Stimulated activated CD8-positive, alpha-beta memory T cell treated with anti-CD3 and anti-CD28 coated beads, Interleukin-4, amount 100 ng/mL, for 24 hours (primary cell): ENCODE results near the gene GRIK1.

Source experiments
- DNase-seq: peaks from one replicate; pipeline ENCODE4 v3.0.0-alpha.2; 2020; ENCODE audit warnings: low read depth

The GRIK1 gene

GRCh38 chr21:29786496-29787360 is 153.1 kb downstream of the GRIK1 start:
- DNase-seq = no peak

GRCh38 chr21:29777160-29777559 is 162.6 kb downstream of the GRIK1 start:
- no peak for DNase-seq

- DNase-seq = no peak
Observed at GRCh38 chr21:29775462-29775861, 164.3 kb downstream of the GRIK1 start.

- no peak for DNase-seq
Observed at GRCh38 chr21:29771491-29772066, 168.2 kb downstream of the GRIK1 start.

- DNase-seq = no peak
Observed at GRCh38 chr21:29763674-29764073, 176.1 kb downstream of the GRIK1 start.

GRCh38 chr21:29762570-29763082 is 177.2 kb downstream of the GRIK1 start:
- DNase-seq = no peak

GRCh38 chr21:29753216-29753615 is 186.6 kb downstream of the GRIK1 start:
- DNase-seq = no peak

GRCh38 chr21:29751473-29752185 is 188.2 kb downstream of the GRIK1 start:
- no peak for DNase-seq

GRCh38 chr21:29749957-29750356 is 189.8 kb downstream of the GRIK1 start:
- no peak for DNase-seq

- no peak for DNase-seq
Observed at GRCh38 chr21:29749223-29749622, 190.6 kb downstream of the GRIK1 start.

GRCh38 chr21:29748391-29749167 is 191.2 kb downstream of the GRIK1 start:
- DNase-seq = no peak

- DNase-seq = no peak
Observed at GRCh38 chr21:29741761-29742160, 198.0 kb downstream of the GRIK1 start.

- DNase-seq = no peak
Observed at GRCh38 chr21:29739176-29739575, 200.6 kb downstream of the GRIK1 start.

GRCh38 chr21:29738730-29739129 is 201.1 kb downstream of the GRIK1 start:
- no peak for DNase-seq

GRCh38 chr21:29737186-29737585 is 202.6 kb downstream of the GRIK1 start:
- DNase-seq = no peak

GRCh38 chr21:29730281-29730680 is 209.5 kb downstream of the GRIK1 start:
- no peak for DNase-seq

- DNase-seq = no peak
Observed at GRCh38 chr21:29726044-29726443, 213.8 kb downstream of the GRIK1 start.

- no peak for DNase-seq
Observed at GRCh38 chr21:29725025-29725736, 214.6 kb downstream of the GRIK1 start.

GRCh38 chr21:29721964-29722363 is 217.8 kb downstream of the GRIK1 start:
- DNase-seq = no peak

- no peak for DNase-seq
Observed at GRCh38 chr21:29721221-29721620, 218.6 kb downstream of the GRIK1 start.

GRCh38 chr21:29719521-29719920 is 220.3 kb downstream of the GRIK1 start:
- no peak for DNase-seq
